ENCODE results near the gene PNPLA3.

PNPLA3 gene

GRCh38 chr22:43925433-43926348 is 2.1 kb downstream of the PNPLA3 start:
- peak; percentile 21 for DNase-seq

DNA sequence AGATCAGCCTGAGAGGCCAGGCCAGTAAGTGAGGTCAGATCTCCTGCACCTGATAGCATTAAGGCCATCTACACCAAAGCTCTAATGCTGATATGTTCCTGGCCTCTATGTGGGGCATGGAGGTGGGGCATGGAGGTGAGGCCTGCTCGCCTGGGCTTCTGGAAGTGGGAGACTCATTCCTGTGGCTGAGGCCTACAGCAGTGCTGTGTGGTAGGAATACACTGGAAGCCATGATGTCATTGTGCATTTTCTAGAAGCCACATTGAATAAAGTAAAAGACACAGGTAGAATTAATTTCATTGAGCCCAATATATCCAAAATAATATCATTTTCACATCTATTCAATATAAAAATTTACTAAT is 2.7 kb downstream of the PNPLA3 start:
- no peak for DNase-seq

DNA sequence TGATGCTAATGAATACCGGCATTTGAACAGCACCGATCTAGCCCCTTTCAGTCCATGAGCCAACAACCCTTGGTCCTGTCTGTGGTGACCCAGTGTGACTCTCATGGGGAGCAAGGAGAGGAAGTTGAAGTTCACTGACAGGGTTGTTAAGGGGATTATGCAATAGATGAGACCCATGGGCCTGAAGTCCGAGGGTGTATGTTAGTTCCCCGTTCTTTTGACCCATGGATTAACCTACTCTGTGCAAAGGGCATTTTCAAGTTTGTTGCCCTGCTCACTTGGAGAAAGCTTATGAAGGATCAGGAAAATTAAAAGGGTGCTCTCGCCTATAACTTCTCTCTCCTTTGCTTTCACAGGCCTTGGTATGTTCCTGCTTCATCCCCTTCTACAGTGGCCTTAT is 4.9 kb downstream of the PNPLA3 start:
- no peak for DNase-seq

GRCh38 chr22:43928908-43929307 is 5.3 kb downstream of the PNPLA3 start:
- DNase-seq: no peak

- DNase-seq: no peak
Measured at GRCh38 chr22:43931771-43932170, 8.2 kb downstream of the PNPLA3 start.

GRCh38 chr22:43941449-43941848 is 17.8 kb downstream of the PNPLA3 start:
- DNase-seq: no peak

DNA sequence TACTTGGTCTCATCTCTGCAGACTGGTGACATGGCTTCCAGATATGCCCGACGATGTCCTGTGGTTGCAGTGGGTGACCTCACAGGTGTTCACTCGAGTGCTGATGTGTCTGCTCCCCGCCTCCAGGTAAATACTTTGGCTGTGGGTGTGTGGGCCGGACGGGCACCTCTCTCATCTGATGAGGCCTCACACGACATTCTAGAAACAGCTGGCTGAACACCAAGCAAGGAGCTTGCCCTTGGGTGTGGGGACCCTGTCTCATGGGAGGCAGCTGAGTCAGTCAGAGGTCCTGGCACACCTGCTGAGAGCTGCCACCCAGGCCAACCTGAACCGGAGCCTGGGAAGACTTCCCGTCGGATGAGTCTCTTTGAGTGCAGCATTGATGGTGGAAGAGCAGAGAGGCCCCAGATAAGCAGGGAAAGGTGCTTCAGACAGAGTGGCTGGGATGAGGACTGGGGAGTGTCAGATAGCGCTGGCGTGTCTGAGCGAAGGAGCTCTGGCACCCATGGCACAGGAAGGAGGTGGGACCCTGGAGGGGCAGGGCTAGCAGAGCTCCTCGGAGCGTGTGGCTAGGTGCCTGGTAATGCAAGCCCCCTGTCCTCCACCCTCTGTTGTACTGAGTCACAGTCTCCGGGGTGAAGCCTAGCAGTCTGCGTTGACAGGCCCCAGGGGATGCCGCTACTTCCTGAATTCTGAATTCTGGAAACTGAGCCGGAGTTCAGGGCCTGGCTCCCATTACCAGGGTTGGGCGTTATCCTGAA is 21.2 kb downstream of the PNPLA3 start:
- no peak for DNase-seq

DNA sequence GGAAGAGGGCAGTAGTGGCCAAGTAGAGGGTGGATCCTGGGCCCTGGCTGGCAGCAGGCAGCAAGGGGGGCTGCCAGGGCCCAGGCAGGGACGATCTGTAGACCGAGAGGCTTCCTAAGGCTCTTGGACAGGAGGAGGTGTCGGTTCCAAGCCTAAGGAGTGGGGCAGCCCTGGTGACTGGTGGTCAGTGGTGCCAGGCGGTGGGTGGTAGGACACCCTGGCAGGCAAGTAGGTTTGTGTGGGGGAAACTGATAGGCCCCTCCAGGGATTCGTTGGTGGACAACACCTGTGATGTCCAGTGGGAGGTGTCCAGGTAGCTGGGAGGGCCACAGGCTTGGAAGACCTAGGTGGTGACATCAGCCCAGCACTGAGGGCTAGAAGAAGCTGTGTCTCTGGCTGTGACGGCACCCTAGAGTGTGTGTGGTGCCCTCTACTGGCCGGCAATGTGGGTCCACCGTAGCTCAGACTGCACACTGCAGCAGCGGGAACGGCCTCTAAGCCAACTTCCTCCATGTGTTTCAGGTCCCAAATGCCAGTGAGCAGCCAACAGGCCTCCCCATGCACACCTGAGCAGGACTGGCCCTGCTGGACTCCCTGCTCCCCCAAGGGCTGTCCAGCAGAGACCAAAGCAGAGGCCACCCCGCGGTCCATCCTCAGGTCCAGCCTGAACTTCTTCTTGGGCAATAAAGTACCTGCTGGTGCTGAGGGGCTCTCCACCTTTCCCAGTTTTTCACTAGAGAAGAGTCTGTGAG is 22.2 kb downstream of the PNPLA3 start:
- peak; percentile 0 for DNase-seq

GRCh38 chr22:43946384-43946667 is 22.7 kb downstream of the PNPLA3 start:
- no peak for DNase-seq

- DNase-seq: no peak
Measured at GRCh38 chr22:43948836-43949406, 25.3 kb downstream of the PNPLA3 start.

GRCh38 chr22:43951391-43951790 is 27.8 kb downstream of the PNPLA3 start:
- DNase-seq: no peak

DNA sequence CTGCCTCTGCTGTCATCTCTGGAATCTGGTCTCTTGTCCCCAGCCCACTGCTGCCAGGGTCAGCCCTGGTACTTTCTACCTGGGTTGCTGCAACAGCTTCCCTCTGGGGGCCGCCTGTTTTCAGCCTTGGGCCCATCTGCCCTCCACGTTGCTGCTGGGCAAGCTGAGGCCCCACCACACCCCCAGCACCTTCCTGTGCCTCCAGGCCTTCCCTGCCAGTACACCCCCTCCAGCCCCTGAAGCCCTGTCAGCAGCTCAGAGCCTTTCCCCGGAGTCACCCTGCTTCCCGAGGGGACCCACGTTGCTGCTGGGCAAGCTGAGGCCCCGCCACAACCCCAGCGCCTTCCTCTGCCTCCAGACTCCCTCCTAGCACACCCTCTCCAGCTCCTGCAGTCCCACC is 28.4 kb downstream of the PNPLA3 start:
- DNase-seq: no peak

- DNase-seq: no peak
Measured at GRCh38 chr22:43953988-43954785, 30.6 kb downstream of the PNPLA3 start.

GRCh38 chr22:43955040-43955882 is 31.7 kb downstream of the PNPLA3 start, which contains the start of gene SAMM50:
Gene SAMM50 (plus strand): TSS chr22:43955442. CDS start chr22:43955578, 136 bp downstream.
- DNase-seq: peak; percentile 87

DNA sequence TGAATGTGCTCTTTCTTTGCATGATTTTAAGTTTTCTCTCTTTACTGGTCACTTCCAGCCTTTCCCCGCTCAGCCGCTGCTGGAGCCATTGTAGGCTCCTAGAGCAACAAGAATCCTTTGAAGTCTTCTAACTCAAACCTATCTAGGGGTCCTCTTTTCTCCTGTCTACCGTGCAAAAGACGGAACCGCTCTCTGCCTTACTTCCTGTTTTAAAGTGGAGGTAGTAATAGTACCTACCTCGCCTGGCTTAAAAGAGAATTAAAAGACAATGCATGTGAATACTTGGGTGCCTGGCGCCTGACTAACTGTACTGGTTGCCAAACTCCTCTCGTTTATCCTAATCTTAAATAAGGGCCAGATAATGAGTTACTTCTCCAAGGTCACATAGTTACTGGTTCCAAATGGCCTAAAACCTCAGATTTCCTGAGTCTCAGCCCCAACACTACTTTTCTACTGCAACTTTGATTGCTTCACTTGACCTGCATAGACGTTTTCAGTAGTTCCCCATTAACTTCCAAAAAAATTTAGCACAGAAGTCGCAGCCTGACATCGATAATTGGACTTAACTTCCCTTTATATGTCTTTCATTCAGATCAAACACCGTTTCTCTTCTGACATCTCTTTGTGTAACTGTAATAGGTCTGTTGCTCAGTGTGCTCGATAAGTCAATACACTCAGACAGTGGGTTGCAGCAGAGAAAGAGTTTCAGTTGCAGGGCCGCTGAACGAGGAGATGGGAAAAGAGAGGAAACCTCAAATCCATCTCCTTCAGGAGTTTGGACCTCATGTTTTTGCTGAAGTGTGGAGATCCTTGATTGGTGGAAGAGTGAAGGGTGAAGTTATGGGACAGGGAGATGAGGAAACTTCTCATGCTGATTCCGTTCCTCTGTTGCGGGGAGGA is 32.5 kb downstream of the PNPLA3 start:
- DNase-seq: no peak

- DNase-seq: no peak
Measured at GRCh38 chr22:43956805-43957463, 33.3 kb downstream of the PNPLA3 start.

- no peak for DNase-seq
Measured at GRCh38 chr22:43957871-43958270, 34.3 kb downstream of the PNPLA3 start.

DNA sequence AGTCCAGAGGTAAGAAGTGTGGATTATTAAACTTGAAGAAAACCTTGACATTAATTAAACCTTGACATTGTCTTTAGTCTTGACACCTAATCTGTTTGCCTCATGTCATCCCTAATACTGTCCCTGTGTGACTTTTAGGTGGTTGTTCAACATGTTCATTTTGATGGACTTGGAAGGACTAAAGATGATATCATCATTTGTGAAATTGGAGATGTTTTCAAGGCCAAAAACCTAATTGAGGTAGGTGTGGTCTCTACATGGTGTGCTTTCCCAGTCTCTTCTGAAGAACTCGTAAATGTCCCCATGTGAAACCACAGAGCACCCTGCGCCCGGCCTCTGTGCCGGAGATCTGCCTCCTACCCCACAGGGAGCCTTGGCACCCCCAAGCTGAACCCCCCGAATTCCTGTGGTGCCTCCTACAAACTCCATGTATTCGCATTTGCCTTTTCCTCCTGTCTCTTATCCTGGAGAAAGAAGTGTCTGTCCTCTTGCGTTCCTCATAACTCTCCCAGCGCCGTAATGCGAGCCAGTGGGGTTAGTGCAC is 40.8 kb downstream of the PNPLA3 start:
- no peak for DNase-seq

GRCh38 chr22:43967069-43967468 is 43.5 kb downstream of the PNPLA3 start:
- no peak for DNase-seq
